ENCODE data around the gene MED22.

GRCh38 chr9:133347515-133347984, 381 bp downstream of the MED22 start:
- TF ChIP-seq REST (IDR thresholded peaks at IDR 0.05; ENCODE audit: insufficient read depth in 1 of 2, low read depth in 2 of 2, low read length in 2 of 2) = no peak
- TF ChIP-seq POLR2AphosphoS5 (IDR thresholded peaks at IDR 0.05; ENCODE audit: low read depth, low read length) = no peak

Data from PFSK-1 (cell line).